HCT116 (cell line): ENCODE data around the gene ACVR1.

Experiments used
- CEBPB ChIP-seq: IDR thresholded peaks from 2 replicates; pipeline ENCODE4 v1.6.1; 2012; ENCODE audit warnings: low read depth
- EZH2 ChIP-seq: fragments of 200-600 bp; sonication (generic); IDR thresholded peaks from 2 replicates; pipeline ENCODE4 v1.6.1; 2017; ENCODE audit warnings: antibody characterized with exemption, mixed run types
- EZH2phosphoT487 ChIP-seq: fragments of 200-600 bp; IDR thresholded peaks from 2 replicates; pipeline ENCODE4 v1.6.1; 2018; ENCODE audit warnings: antibody characterized with exemption, borderline replicate concordance
- TCF7L2 ChIP-seq: IDR thresholded peaks from 2 replicates; pipeline ENCODE4 v1.7.0; 2011; ENCODE audit warnings: borderline replicate concordance, inconsistent platforms; ENCODE audit not compliant: insufficient read depth, insufficient read length; ENCODE audit errors: extremely low read depth
- ZFX ChIP-seq: fragments of 450-650 bp; IDR thresholded peaks from 2 replicates; pipeline ENCODE4 v1.6.1; 2017
- TF ChIP-seq, protein P1 (sequence below), 3 experiments: fragments of 200-600 bp in 1 of 3; sonication (generic) in 1 of 3; IDR thresholded peaks in 2 of 3; conservative IDR thresholded peaks in 1 of 3; 2 replicates each; pipeline ENCODE4 v1.5.1; 2012 to 2017; ENCODE audit warnings: low read depth in 2 of 3, low read length in 2 of 3, antibody characterized with exemption in 1 of 3, borderline replicate concordance in 1 of 3, control low read depth in 1 of 3, mild to moderate bottlenecking in 1 of 3, mixed read lengths in 1 of 3, mixed run types in 1 of 3, moderate library complexity in 1 of 3; ENCODE audit not compliant: insufficient read depth in 1 of 3

DNA sequence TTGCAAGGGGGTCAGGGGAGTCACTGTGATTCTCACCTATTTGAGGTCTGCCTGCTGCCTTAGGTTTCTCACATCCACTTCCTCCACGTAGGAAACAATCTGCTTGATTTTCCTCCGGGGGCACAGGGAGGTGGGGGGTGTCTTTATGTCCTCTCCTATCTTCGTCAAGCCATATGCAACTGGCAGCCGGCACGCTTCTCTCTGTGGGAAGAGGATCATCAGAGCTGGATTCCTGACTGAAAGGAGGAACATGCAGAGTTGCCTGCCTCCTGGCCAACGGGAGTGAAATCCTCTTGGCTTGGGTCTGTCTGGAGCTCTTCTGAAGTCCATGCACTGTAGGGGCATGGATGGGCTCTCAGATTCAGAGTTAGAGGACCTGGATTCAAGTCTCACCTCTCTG lies 43.1 kb upstream of the ACVR1 start:
- TF ChIP-seq ZFX (no peak), EZH2phosphoT487 (no peak), CEBPB (no peak), EZH2 (no peak), TCF7L2 (no peak)
- TF ChIP-seq, protein P1, sequence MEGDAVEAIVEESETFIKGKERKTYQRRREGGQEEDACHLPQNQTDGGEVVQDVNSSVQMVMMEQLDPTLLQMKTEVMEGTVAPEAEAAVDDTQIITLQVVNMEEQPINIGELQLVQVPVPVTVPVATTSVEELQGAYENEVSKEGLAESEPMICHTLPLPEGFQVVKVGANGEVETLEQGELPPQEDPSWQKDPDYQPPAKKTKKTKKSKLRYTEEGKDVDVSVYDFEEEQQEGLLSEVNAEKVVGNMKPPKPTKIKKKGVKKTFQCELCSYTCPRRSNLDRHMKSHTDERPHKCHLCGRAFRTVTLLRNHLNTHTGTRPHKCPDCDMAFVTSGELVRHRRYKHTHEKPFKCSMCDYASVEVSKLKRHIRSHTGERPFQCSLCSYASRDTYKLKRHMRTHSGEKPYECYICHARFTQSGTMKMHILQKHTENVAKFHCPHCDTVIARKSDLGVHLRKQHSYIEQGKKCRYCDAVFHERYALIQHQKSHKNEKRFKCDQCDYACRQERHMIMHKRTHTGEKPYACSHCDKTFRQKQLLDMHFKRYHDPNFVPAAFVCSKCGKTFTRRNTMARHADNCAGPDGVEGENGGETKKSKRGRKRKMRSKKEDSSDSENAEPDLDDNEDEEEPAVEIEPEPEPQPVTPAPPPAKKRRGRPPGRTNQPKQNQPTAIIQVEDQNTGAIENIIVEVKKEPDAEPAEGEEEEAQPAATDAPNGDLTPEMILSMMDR (IDR thresholded peaks at IDR 0.05 in 2 of 3, conservative IDR thresholded peaks at IDR 0.05 in 1 of 3; ENCODE audit: borderline replicate concordance in 1 of 3, insufficient read depth in 1 of 3, low read depth in 2 of 3, low read length in 2 of 3): no peak
